ENCODE measurements around the gene CLPTM1L. TPM values are rescaled to one million over a fixed set of nuclear protein-coding genes. Genes with fewer than 3 reads are reported as not detected.
A peak's percentile ranks its signal among the peaks of the same experiment; 100 is the strongest.

CLPTM1L gene
- total and polyA plus RNA-seq, 5 experiments from 2014 or later = 24.9 to 70.1 (median 66.4) TPM

- Mint-ChIP-seq H3K9me3 (no peaks in the 10 kb centered on the region), H3K27me3 (no peaks in the 10 kb centered on the region), H3K36me3 (peaks cover 0 to 52% (median 13%) of the 10 kb centered on the region in 3 donors), H3K4me1 (peaks cover 19 to 24% (median 20%) of the 10 kb centered on the region in 4 donors), H3K4me3 (no peak overlapping the region), H3K27ac (peak overlapping the region in 3 of 10 donors; percentile 29 to 84 (median 63))
- peak in 1 of 10 donors; percentile 31 for DNase-seq
- ATAC-seq = no peak
- POLR2A ChIA-PET = no interaction called here
These were observed 24.2 kb downstream of the CLPTM1L start for GRCh38 chr5:1320436-1321344.

- Mint-ChIP-seq H3K36me3 (peaks cover 0 to 50% (median 13%) of the 10 kb centered on the region in 3 donors), H3K27ac (no peak overlapping the region), H3K4me3 (no peak overlapping the region), H3K27me3 (no peaks in the 10 kb centered on the region), H3K4me1 (peaks cover 23 to 34% (median 30%) of the 10 kb centered on the region in 4 donors), H3K9me3 (no peaks in the 10 kb centered on the region)
- DNase-seq = peak in 1 of 10 donors; percentile 23
- ATAC-seq = no peak
- POLR2A ChIA-PET = no interaction called here
These were observed 25.3 kb downstream of the CLPTM1L start for GRCh38 chr5:1319436-1320256.

GRCh38 chr5:1318659-1319251 is 26.1 kb downstream of the CLPTM1L start:
- no peaks in the 10 kb centered on the region for H3K9me3 Mint-ChIP-seq
- POLR2A ChIA-PET = interaction anchor here (0.7 to 1.0 kb wide), 2 partner anchors 8 to 26 kb away, joined by 3 to 4 read pairs; partner anchors contain the start of gene CLPTM1L
- DNase-seq = peak in 1 of 10 donors; percentile 34
- H3K27me3 Mint-ChIP-seq = no peaks in the 10 kb centered on the region
- no peak for ATAC-seq
- H3K27ac Mint-ChIP-seq = peak overlapping the region in 2 of 10 donors; percentile 25 to 48
- H3K4me1 Mint-ChIP-seq = peaks cover 25 to 43% (median 39%) of the 10 kb centered on the region in 4 donors
- H3K36me3 Mint-ChIP-seq = peaks cover 0 to 41% (median 10%) of the 10 kb centered on the region in 3 donors
- no peak overlapping the region for H3K4me3 Mint-ChIP-seq

GRCh38 chr5:1317921-1318565 is 26.9 kb downstream of the CLPTM1L start:
- H3K27me3 Mint-ChIP-seq = no peaks in the 10 kb centered on the region
- H3K4me1 Mint-ChIP-seq = peaks cover 28 to 50% (median 46%) of the 10 kb centered on the region in 4 donors
- ATAC-seq (no peak), DNase-seq (peak in 1 of 10 donors; percentile 35)
- H3K27ac Mint-ChIP-seq = peak overlapping the region in 1 of 10 donors; percentile 48
- peaks cover 0 to 39% (median 10%) of the 10 kb centered on the region in 3 donors for H3K36me3 Mint-ChIP-seq
- H3K9me3 Mint-ChIP-seq = no peaks in the 10 kb centered on the region
- peak overlapping the region in 1 of 10 donors; percentile 67 for H3K4me3 Mint-ChIP-seq
- POLR2A ChIA-PET = interaction anchor here (0.7 to 6.5 kb wide), 4 partner anchors 8 to 68 kb away, joined by 3 to 43 read pairs (median 21); partner anchors contain the start of genes CLPTM1L and TERT

GRCh38 chr5:1316588-1317340 is 28.1 kb downstream of the CLPTM1L start:
- peaks cover 0 to 33% (median 10%) of the 10 kb centered on the region in 3 donors for H3K36me3 Mint-ChIP-seq
- ATAC-seq = no peak
- peaks cover 33 to 61% (median 59%) of the 10 kb centered on the region in 4 donors for H3K4me1 Mint-ChIP-seq
- H3K4me3 Mint-ChIP-seq = peak overlapping the region; percentile 75 to 93 (median 84)
- H3K27ac Mint-ChIP-seq = peak overlapping the region; percentile 87 to 98 (median 92)
- H3K9me3 Mint-ChIP-seq = peaks cover 0 to 2% (median 0%) of the 10 kb centered on the region in 9 donors
- POLR2A ChIA-PET = interaction anchor here (0.7 to 6.5 kb wide), 7 partner anchors 15 to 424 kb away, joined by 3 to 43 read pairs (median 6); partner anchors contain the start of genes BRD9, CLPTM1L, TERT and TRIP13
- H3K27me3 Mint-ChIP-seq = no peaks in the 10 kb centered on the region
- peak in 1 of 10 donors; percentile 26 for DNase-seq

GRCh38 chr5:1315709-1316587 is 29.0 kb downstream of the CLPTM1L start:
- POLR2A ChIA-PET = interaction anchor here (0.7 to 6.5 kb wide), 11 partner anchors 10 to 423 kb away, joined by 3 to 43 read pairs (median 4); partner anchors contain the start of genes BRD9, CLPTM1L, TERT and TRIP13
- Mint-ChIP-seq H3K4me3 (peak overlapping the region; percentile 75 to 93 (median 84)), H3K27ac (peak overlapping the region; percentile 87 to 98 (median 92)), H3K9me3 (peaks cover 0 to 9% (median 0%) of the 10 kb centered on the region in 9 donors), H3K27me3 (no peaks in the 10 kb centered on the region), H3K36me3 (peaks cover 0 to 25% (median 5%) of the 10 kb centered on the region in 3 donors), H3K4me1 (peaks cover 36 to 68% (median 63%) of the 10 kb centered on the region in 4 donors)
- ATAC-seq = peak; percentile 65 to 76
- peak; percentile 38 to 84 (median 68) for DNase-seq

GRCh38 chr5:1315018-1315708 is 29.7 kb downstream of the CLPTM1L start:
- peak in 1 of 10 donors; percentile 57 for DNase-seq
- peaks cover 0 to 12% (median 4%) of the 10 kb centered on the region in 9 donors for H3K9me3 Mint-ChIP-seq
- no peak for ATAC-seq

GRCh38 chr5:1314564-1314982 is 30.3 kb downstream of the CLPTM1L start:
- POLR2A ChIA-PET = interaction anchor here (0.6 to 6.5 kb wide), 7 partner anchors 10 to 486 kb away, joined by 3 to 43 read pairs (median 16); partner anchors contain the start of genes CLPTM1L and TERT
- Mint-ChIP-seq H3K4me1 (peaks cover 34 to 77% (median 65%) of the 10 kb centered on the region in 4 donors), H3K27ac (peak overlapping the region in 5 of 10 donors; percentile 12 to 89 (median 62)), H3K4me3 (peak overlapping the region in 8 of 10 donors; percentile 72 to 93 (median 86)), H3K27me3 (no peaks in the 10 kb centered on the region), H3K36me3 (peaks cover 0 to 18% (median 5%) of the 10 kb centered on the region in 3 donors), H3K9me3 (peaks cover 0 to 12% (median 4%) of the 10 kb centered on the region in 9 donors)
- no peak for ATAC-seq
- DNase-seq = peak in 1 of 10 donors; percentile 55

More at GRCh38 chr5:1315018-1315708, 29.7 kb downstream of the CLPTM1L start:
- POLR2A ChIA-PET = interaction anchor here (0.8 to 6.5 kb wide), 9 partner anchors 11 to 71 kb away, joined by 3 to 43 read pairs (median 5); partner anchors contain the start of genes CLPTM1L and TERT
- peaks cover 34 to 75% (median 64%) of the 10 kb centered on the region in 4 donors for H3K4me1 Mint-ChIP-seq
- peaks cover 0 to 20% (median 5%) of the 10 kb centered on the region in 3 donors for H3K36me3 Mint-ChIP-seq
- H3K27me3 Mint-ChIP-seq = no peaks in the 10 kb centered on the region
- peak overlapping the region; percentile 87 to 98 (median 92) for H3K27ac Mint-ChIP-seq
- H3K4me3 Mint-ChIP-seq = peak overlapping the region; percentile 75 to 93 (median 84)

All from naive thymus-derived CD8-positive, alpha-beta T cell (primary cell).